ENCODE results near the gene FETUB. TPM values are rescaled to one million over a fixed set of nuclear protein-coding genes. Genes with fewer than 3 reads are reported as not detected.

FETUB gene, protein sequence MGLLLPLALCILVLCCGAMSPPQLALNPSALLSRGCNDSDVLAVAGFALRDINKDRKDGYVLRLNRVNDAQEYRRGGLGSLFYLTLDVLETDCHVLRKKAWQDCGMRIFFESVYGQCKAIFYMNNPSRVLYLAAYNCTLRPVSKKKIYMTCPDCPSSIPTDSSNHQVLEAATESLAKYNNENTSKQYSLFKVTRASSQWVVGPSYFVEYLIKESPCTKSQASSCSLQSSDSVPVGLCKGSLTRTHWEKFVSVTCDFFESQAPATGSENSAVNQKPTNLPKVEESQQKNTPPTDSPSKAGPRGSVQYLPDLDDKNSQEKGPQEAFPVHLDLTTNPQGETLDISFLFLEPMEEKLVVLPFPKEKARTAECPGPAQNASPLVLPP
- under 1 TPM in 1 of 2 donors, not detected in 1; 0.79 TPM for total RNA-seq
- 2.4 TPM for polyA plus RNA-seq (ENCODE audit: insufficient read depth, low read depth, low replicate concordance)
- long read RNA-seq, donor 1 = 0 reads
- long read RNA-seq, donor 2 = 0 reads

DNA sequence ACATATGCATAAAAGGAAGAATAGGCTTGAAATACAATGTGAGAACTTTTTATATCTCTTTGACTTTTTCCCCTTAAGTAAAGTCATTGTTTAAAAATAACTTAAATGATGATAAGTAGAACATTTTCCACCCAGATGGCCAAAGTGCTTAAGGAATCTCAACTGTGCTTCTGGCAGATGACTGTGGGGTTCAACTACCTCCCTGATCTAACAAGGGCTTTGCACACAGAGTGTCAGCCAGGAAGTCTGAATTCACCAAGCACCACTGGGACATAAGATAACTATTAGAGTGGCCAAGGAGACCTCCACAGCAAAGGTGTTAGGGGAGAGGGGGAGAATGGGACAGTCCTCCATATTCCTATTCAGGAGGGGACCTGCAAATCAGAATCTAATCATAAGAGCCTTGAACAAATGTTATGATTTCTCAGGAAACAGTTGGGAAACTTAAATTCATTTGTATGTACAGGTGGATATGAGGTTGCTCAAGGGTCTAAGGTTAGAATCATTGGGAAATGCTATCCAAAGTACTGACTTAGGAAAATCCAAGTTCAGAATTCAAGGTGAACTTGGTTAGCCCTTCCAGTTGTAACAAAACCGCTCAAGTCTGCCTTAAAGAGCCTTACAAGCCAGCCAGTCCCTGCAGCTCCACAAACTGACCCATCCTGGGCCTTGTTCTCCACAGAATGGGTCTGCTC lies at the start of gene FETUB:
Gene FETUB, plus strand, starts transcription at position 622 of the 695 bp plus-strand sequence. Its CDS starts 62 bp downstream, at position 684.
- no peak within 1 kb of the TSS for H3K27ac ChIP-seq
- WGBS, 2 donors = 78 to 93% methylated on average over 1 of the region's 1 CpG
- H3K9me3 ChIP-seq = no peaks in the 10 kb centered on the region
- no peak for TF ChIP-seq POLR2A (IDR thresholded peaks at IDR 0.05)
- TF ChIP-seq, protein P1, sequence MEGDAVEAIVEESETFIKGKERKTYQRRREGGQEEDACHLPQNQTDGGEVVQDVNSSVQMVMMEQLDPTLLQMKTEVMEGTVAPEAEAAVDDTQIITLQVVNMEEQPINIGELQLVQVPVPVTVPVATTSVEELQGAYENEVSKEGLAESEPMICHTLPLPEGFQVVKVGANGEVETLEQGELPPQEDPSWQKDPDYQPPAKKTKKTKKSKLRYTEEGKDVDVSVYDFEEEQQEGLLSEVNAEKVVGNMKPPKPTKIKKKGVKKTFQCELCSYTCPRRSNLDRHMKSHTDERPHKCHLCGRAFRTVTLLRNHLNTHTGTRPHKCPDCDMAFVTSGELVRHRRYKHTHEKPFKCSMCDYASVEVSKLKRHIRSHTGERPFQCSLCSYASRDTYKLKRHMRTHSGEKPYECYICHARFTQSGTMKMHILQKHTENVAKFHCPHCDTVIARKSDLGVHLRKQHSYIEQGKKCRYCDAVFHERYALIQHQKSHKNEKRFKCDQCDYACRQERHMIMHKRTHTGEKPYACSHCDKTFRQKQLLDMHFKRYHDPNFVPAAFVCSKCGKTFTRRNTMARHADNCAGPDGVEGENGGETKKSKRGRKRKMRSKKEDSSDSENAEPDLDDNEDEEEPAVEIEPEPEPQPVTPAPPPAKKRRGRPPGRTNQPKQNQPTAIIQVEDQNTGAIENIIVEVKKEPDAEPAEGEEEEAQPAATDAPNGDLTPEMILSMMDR (IDR thresholded peaks at IDR 0.05) = no peak
- no peak for DNase-seq
- intact Hi-C loops (cut with DNase I; ENCODE audit: low total_unique reads) = no loop called here
- H3K4me1 ChIP-seq = no peaks in the 10 kb centered on the region
- no peak within 1 kb of the TSS for H3K4me3 ChIP-seq
- H3K36me3 ChIP-seq (ENCODE audit: low read depth, missing control alignments) = no peaks in the 10 kb centered on the region
- H3K27me3 ChIP-seq = no peaks in the 10 kb centered on the region

DNA sequence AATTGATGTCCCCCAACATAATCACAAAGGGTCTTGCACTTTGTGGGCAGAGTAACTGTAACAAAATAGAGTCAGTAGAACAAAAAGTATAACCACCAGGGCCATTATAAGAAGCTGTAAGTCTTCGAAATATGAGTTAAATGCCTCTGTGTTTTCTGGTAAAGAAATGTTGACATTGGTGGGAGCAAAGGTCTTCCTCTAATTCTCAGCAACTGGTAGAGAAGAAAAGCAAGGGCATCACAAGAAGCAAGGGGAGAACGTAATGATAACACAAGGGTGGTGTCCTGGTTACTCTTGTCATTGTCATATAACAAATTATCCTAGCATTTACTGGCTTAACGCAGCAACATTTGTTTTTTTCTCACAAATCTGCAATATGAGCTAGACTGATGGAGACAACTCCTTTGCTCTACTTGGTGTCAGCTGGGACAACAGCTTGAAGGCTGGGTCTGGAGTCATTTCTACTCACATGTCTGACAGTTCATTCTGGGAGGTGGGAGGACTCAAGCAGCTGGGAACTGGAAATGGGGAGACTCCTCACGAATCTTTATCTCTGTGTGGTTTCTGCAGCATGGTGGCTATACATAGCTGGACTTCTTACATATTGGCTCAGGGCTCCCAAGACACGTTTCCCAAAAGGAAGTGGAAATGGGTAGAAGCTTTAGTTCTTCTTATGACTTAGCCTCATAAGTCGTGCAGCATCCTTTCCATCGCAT lies 49.5 kb upstream of the FETUB start:
- no peak for TF ChIP-seq POLR2A (IDR thresholded peaks at IDR 0.05)
- TF ChIP-seq, protein P1 (IDR thresholded peaks at IDR 0.05) = no peak

DNA sequence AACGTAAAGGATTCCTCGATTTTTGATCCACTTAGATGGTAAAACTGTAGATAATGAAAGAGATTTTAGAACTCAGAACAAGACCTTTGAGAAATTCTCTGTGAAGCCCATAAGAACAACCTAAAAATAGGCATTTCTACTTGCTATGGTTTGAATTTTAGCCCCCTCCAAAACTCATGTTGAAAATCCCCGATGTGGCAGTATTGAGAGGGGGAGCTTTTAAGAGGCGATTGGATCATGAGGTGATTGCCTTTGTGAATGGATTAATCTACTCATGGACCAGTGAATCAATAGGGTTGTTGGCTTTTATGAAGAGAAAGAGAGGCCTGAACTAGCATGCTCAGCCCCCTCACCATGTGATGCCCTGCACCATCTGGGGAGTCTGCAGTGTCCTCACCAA lies 47.5 kb upstream of the FETUB start:
- intact Hi-C loops (cut with DNase I; ENCODE audit: low total_unique reads) = no loop called here
- 94% methylated on average over 4 of the region's 4 CpGs for WGBS, 2 donors
- H3K4me1 ChIP-seq = no peaks in the 10 kb centered on the region

More for the DNA sequence above, 49.5 kb upstream of the FETUB start:
- no peaks in the 10 kb centered on the region for H3K36me3 ChIP-seq (ENCODE audit: low read depth, missing control alignments)
- intact Hi-C loops (cut with DNase I; ENCODE audit: low total_unique reads) = no loop called here
- H3K4me1 ChIP-seq = no peaks in the 10 kb centered on the region
- H3K27ac ChIP-seq = no peak overlapping the region
- H3K9me3 ChIP-seq = no peaks in the 10 kb centered on the region
- no peak overlapping the region for H3K4me3 ChIP-seq
- 82 to 83% methylated on average over 7 of the region's 7 CpGs for WGBS, 2 donors
- H3K27me3 ChIP-seq = no peaks in the 10 kb centered on the region
- DNase-seq = no peak

DNA sequence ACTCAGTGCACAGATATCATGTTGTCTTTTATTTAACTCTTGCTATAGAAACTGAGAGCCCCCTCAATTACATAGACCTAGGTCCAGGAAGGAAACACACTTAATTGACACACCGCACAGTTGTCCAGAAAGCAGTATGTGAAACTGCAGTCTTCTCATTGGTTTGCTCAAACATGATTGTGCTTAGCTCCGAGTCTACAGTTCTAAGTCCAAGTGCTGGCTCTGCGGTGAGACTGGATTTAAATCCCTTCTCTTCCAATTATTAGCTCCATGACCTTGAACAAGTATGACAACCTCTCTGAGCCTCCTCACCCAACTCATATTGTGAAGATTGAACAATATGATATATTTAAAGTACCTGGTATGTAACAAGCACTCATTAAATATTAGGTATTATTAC lies 46.3 kb upstream of the FETUB start:
- intact Hi-C loops (cut with DNase I; ENCODE audit: low total_unique reads) = no loop called here
- 88 to 89% methylated on average over 3 of the region's 3 CpGs for WGBS, 2 donors
- TF ChIP-seq, protein P1 (IDR thresholded peaks at IDR 0.05) = no peak
- no peak for TF ChIP-seq POLR2A (IDR thresholded peaks at IDR 0.05)

More for the DNA sequence above, 47.5 kb upstream of the FETUB start:
- Histone ChIP-seq H3K27me3 (no peaks in the 10 kb centered on the region), H3K36me3 (ENCODE audit: low read depth, missing control alignments) (no peaks in the 10 kb centered on the region), H3K9me3 (no peaks in the 10 kb centered on the region), H3K27ac (no peak overlapping the region), H3K4me3 (no peak overlapping the region)
- DNase-seq = no peak
- TF ChIP-seq, protein P1 (IDR thresholded peaks at IDR 0.05) = no peak
- TF ChIP-seq POLR2A (IDR thresholded peaks at IDR 0.05) = no peak

More for the DNA sequence above, 46.3 kb upstream of the FETUB start:
- H3K4me1 ChIP-seq = no peaks in the 10 kb centered on the region
- no peaks in the 10 kb centered on the region for H3K27me3 ChIP-seq
- no peaks in the 10 kb centered on the region for H3K36me3 ChIP-seq (ENCODE audit: low read depth, missing control alignments)
- H3K4me3 ChIP-seq = no peak overlapping the region
- no peaks in the 10 kb centered on the region for H3K9me3 ChIP-seq
- no peak overlapping the region for H3K27ac ChIP-seq
- DNase-seq = no peak

Measured in testis (tissue), 5 donors.